Vagina (tissue), 2 donors: ENCODE data around the gene HSPB1. TPM values are rescaled to one million over a fixed set of nuclear protein-coding genes. Genes with fewer than 3 reads are reported as not detected.

ENCODE experiments used
- DNase-seq, 2 donors: peaks; one replicate each; pipeline ENCODE4 v3.0.0-alpha.2; 2017; ENCODE audit errors: extremely low spot score in 2 of 2
- H3K27ac ChIP-seq: fragments of 200-600 bp; sonication (generic); one replicate; pipeline ENCODE4 v1.5.1; 2019
- H3K27me3 ChIP-seq: fragments of 200-600 bp; sonication (generic); one replicate; pipeline ENCODE4 v1.5.1; 2019
- H3K36me3 ChIP-seq, 2 donors: fragments of 200-600 bp; sonication (generic); one replicate each; pipeline ENCODE4 v1.5.1; 2017 to 2019
- H3K4me1 ChIP-seq: fragments of 200-600 bp; sonication (generic); one replicate; pipeline ENCODE4 v1.5.1; 2019
- H3K4me3 ChIP-seq, 2 donors: fragments of 200-600 bp; sonication (generic); 1 replicate in 1 of 2; 2 replicates in 1 of 2; pipeline ENCODE4 v1.5.1; 2016 to 2019
- H3K9me3 ChIP-seq: fragments of 200-600 bp; sonication (generic); one replicate; pipeline ENCODE4 v1.5.1; 2019
- CTCF ChIP-seq, 3 experiments: fragments of 450-650 bp in 2 of 3; fragments of 200-600 bp in 1 of 3; sonication (generic) in 1 of 3; IDR thresholded peaks; one replicate each; pipeline ENCODE4 v1.5.1; 2017 to 2019; ENCODE audit warnings: antibody characterized with exemption in 3 of 3, mild to moderate bottlenecking in 2 of 3, moderate library complexity in 2 of 3
- POLR2A ChIP-seq, 2 donors: fragments of 450-650 bp; IDR thresholded peaks; one replicate each; pipeline ENCODE4 v1.6.1; 2017; ENCODE audit warnings: antibody characterized with exemption in 2 of 2, mild to moderate bottlenecking in 2 of 2, moderate library complexity in 2 of 2
- POLR2AphosphoS5 ChIP-seq, 2 donors: sonication (generic); formaldehyde crosslinking; IDR thresholded peaks; one replicate each; pipeline ENCODE4 v1.9.0; 2017; ENCODE audit warnings: antibody characterized with exemption in 2 of 2, mild to moderate bottlenecking in 2 of 2, low read depth in 1 of 2; ENCODE audit not compliant: insufficient read depth in 1 of 2
- intact Hi-C: fragments of 100-400 bp; cut with DNase I; formaldehyde crosslinking; loops from one replicate; pipeline ENCODE4 v1.15.1; 2023
- total RNA-seq: library from RNA; depleted of rRNA; stranded (reverse); fragments of >200 nt; gene quantifications from one replicate; pipeline ENCODE4 v1.2.3, GENCODE V29; 2016

The HSPB1 gene
- total RNA-seq, 1 donor from 2014 or later, result 3,606 TPM

- no peaks in the 10 kb centered on the region for H3K27me3 ChIP-seq
- H3K9me3 ChIP-seq, result no peaks in the 10 kb centered on the region
- TF ChIP-seq POLR2AphosphoS5 (IDR thresholded peaks at IDR 0.05; ENCODE audit: insufficient read depth in 1 of 2, low read depth in 1 of 2) (no peak), POLR2A (IDR thresholded peaks at IDR 0.05) (no peak), CTCF (IDR thresholded peaks at IDR 0.05) (no peak)
- intact Hi-C loops, result loop anchor here (10.0 kb wide), 1 partner anchor 97 kb away; no protein-coding TSS in a partner anchor
- peaks cover 18% of the 10 kb centered on the region for H3K4me1 ChIP-seq
- H3K36me3 ChIP-seq, result no peaks in the 10 kb centered on the region
- peak overlapping the region; percentile 52 to 58 for H3K4me3 ChIP-seq
- DNase-seq, result no peak
- peak overlapping the region; percentile 76 for H3K27ac ChIP-seq
Observed at GRCh38 chr7:76281706-76282343, 20.6 kb upstream of the HSPB1 start.

- intact Hi-C loops, result loop anchor here (10.0 kb wide), 1 partner anchor 98 kb away; no protein-coding TSS in a partner anchor
- H3K4me3 ChIP-seq, result peak overlapping the region; percentile 52 to 58
- no peaks in the 10 kb centered on the region for H3K9me3 ChIP-seq
- H3K36me3 ChIP-seq, result no peaks in the 10 kb centered on the region
- H3K27me3 ChIP-seq, result no peaks in the 10 kb centered on the region
- peak in 1 of 2 donors; percentile 36 for TF ChIP-seq POLR2A (IDR thresholded peaks at IDR 0.05)
- TF ChIP-seq POLR2AphosphoS5 (IDR thresholded peaks at IDR 0.05; ENCODE audit: insufficient read depth in 1 of 2, low read depth in 1 of 2), result no peak
- H3K27ac ChIP-seq, result peak overlapping the region; percentile 76
- no peak for DNase-seq
- H3K4me1 ChIP-seq, result peaks cover 18% of the 10 kb centered on the region
Observed at GRCh38 chr7:76282344-76283253, 19.9 kb upstream of the HSPB1 start.

GRCh38 chr7:76283254-76284159, 19.0 kb upstream of the HSPB1 start:
- no peaks in the 10 kb centered on the region for H3K9me3 ChIP-seq
- H3K36me3 ChIP-seq, result no peaks in the 10 kb centered on the region
- peak overlapping the region; percentile 52 to 58 for H3K4me3 ChIP-seq
- no peak for DNase-seq
- intact Hi-C loops, result loop anchor here (10.0 kb wide), 1 partner anchor 99 kb away; no protein-coding TSS in a partner anchor
- H3K4me1 ChIP-seq, result peaks cover 18% of the 10 kb centered on the region
- TF ChIP-seq POLR2AphosphoS5 (IDR thresholded peaks at IDR 0.05; ENCODE audit: insufficient read depth in 1 of 2, low read depth in 1 of 2), result no peak
- TF ChIP-seq POLR2A (IDR thresholded peaks at IDR 0.05), result no peak
- TF ChIP-seq CTCF (IDR thresholded peaks at IDR 0.05), result no peak
- no peaks in the 10 kb centered on the region for H3K27me3 ChIP-seq
- peak overlapping the region; percentile 76 for H3K27ac ChIP-seq

- Histone ChIP-seq H3K27me3 (no peaks in the 10 kb centered on the region), H3K27ac (no peak overlapping the region), H3K4me1 (peaks cover 23% of the 10 kb centered on the region), H3K4me3 (no peak overlapping the region), H3K36me3 (no peaks in the 10 kb centered on the region), H3K9me3 (no peaks in the 10 kb centered on the region)
- DNase-seq, result no peak
- intact Hi-C loops, result loop anchor here (10.0 kb wide), 1 partner anchor 101 kb away; no protein-coding TSS in a partner anchor
- no peak for TF ChIP-seq POLR2AphosphoS5 (IDR thresholded peaks at IDR 0.05; ENCODE audit: insufficient read depth in 1 of 2, low read depth in 1 of 2)
- TF ChIP-seq POLR2A (IDR thresholded peaks at IDR 0.05), result no peak
- no peak for TF ChIP-seq CTCF (IDR thresholded peaks at IDR 0.05)
Observed at GRCh38 chr7:76285604-76286374, 16.7 kb upstream of the HSPB1 start.
